Fibroblast of lung (primary cell): ENCODE results near the gene MRPL55. TPM values are rescaled to one million over a fixed set of nuclear protein-coding genes. Genes with fewer than 3 reads are reported as not detected.

ENCODE experiments used
- DNase-seq, 2 donors: peaks; one replicate each; pipeline versions ENCODE4 v3.0.0 to v3.0.0-alpha.2; 2010; ENCODE audit warnings: low read depth in 2 of 2
- H2AFZ ChIP-seq: 2 replicates; pipeline ENCODE4 v1.5.1; 2012; ENCODE audit warnings: low read length, control low read depth, inconsistent platforms
- H3K27ac ChIP-seq: 2 replicates; pipeline ENCODE4 v1.5.1; 2011; ENCODE audit warnings: low read length, control low read depth; ENCODE audit not compliant: insufficient read depth
- H3K27me3 ChIP-seq: 2 replicates; pipeline ENCODE4 v1.5.1; 2011; ENCODE audit warnings: mild to moderate bottlenecking, low read length; ENCODE audit not compliant: control insufficient read depth, insufficient read depth
- H3K36me3 ChIP-seq: 2 replicates; pipeline ENCODE4 v1.5.1; 2011; ENCODE audit warnings: low read length; ENCODE audit not compliant: control insufficient read depth, insufficient read depth
- H3K4me1 ChIP-seq: 2 replicates; pipeline ENCODE4 v1.5.1; 2011; ENCODE audit warnings: low read length; ENCODE audit not compliant: control insufficient read depth, insufficient read depth; ENCODE audit errors: extremely low read depth
- H3K4me2 ChIP-seq: 2 replicates; pipeline ENCODE4 v1.5.1; 2011; ENCODE audit warnings: low read length, control low read depth; ENCODE audit not compliant: insufficient read depth; ENCODE audit errors: extremely low read depth
- H3K4me3 ChIP-seq, 4 experiments: fragments of 200-600 bp in 1 of 4; sonication (generic) in 1 of 4; replicated peaks in 1 of 4; 2 replicates each; pipeline ENCODE4 v1.5.1; 2011 to 2016; ENCODE audit warnings: low read length in 4 of 4, low read depth in 3 of 4, mild to moderate bottlenecking in 3 of 4, control low read depth in 2 of 4, inconsistent platforms in 1 of 4, mixed read lengths in 1 of 4; ENCODE audit not compliant: insufficient read depth in 1 of 4; ENCODE audit errors: control extremely low read depth in 1 of 4
- H3K79me2 ChIP-seq: 2 replicates; pipeline ENCODE4 v1.5.1; 2012; ENCODE audit warnings: mild to moderate bottlenecking, low read length, inconsistent platforms; ENCODE audit not compliant: control insufficient read depth, insufficient read depth
- H3K9ac ChIP-seq: 2 replicates; pipeline ENCODE4 v1.5.1; 2011; ENCODE audit warnings: mild to moderate bottlenecking, low read length, control low read depth; ENCODE audit not compliant: insufficient read depth
- H3K9me3 ChIP-seq: 2 replicates; pipeline ENCODE4 v1.5.1; 2012; ENCODE audit warnings: low read depth, low read length; ENCODE audit not compliant: control insufficient read depth, insufficient read depth
- H4K20me1 ChIP-seq: 2 replicates; pipeline ENCODE4 v1.5.1; 2011; ENCODE audit warnings: low read length; ENCODE audit not compliant: control insufficient read depth, insufficient read depth; ENCODE audit errors: extremely low read depth
- CTCF ChIP-seq, 2 donors: IDR thresholded peaks in 1 of 2; conservative IDR thresholded peaks in 1 of 2; 1 replicate in 1 of 2; 2 replicates in 1 of 2; pipeline ENCODE4 v1.5.1; 2011 to 2012; ENCODE audit warnings: low read length in 2 of 2, control low read depth in 1 of 2, inconsistent platforms in 1 of 2, low read depth in 1 of 2, mild to moderate bottlenecking in 1 of 2
- EZH2 ChIP-seq: IDR thresholded peaks from 2 replicates; pipeline ENCODE4 v1.5.1; 2012; ENCODE audit warnings: low read length, control low read depth, mild to moderate bottlenecking; ENCODE audit errors: missing control alignments
- polyA plus RNA-seq, 2 donors: library from polyadenylated mRNA; depleted of rRNA in 1 of 2; stranded (reverse) in 1 of 2; unstranded in 1 of 2; fragments of >200 nt; gene quantifications; 2 replicates each; pipeline ENCODE4 v1.2.1, GENCODE V29; 2011 to 2012; ENCODE audit warnings: missing spikeins in 1 of 2
- total RNA-seq: library from RNA; depleted of rRNA; stranded (reverse); fragments of >200 nt; gene quantifications from 2 replicates; pipeline ENCODE4 v1.2.1, GENCODE V29; 2014

MRPL55 gene
- total and polyA plus RNA-seq, 2 donors (not counting 1 experiment from before 2014, with no cell fraction given) = 39.5 to 51.7 TPM

- Histone ChIP-seq H2AFZ (no peak overlapping the region), H3K27ac (no peak overlapping the region), H3K4me2 (no peak overlapping the region), H3K36me3 (peaks cover 20% of the 10 kb centered on the region), H3K4me3 (no peak overlapping the region), H3K9ac (no peak overlapping the region), H3K9me3 (no peaks in the 10 kb centered on the region), H3K79me2 (peaks cover 69% of the 10 kb centered on the region), H3K4me1 (peaks cover 41% of the 10 kb centered on the region), H4K20me1 (no peaks in the 10 kb centered on the region), H3K27me3 (no peaks in the 10 kb centered on the region)
- no peak for DNase-seq
- TF ChIP-seq EZH2 (no peak), CTCF (conservative IDR thresholded peaks at IDR 0.05 in 1 of 2, IDR thresholded peaks at IDR 0.05 in 1 of 2; ENCODE audit: low read depth in 1 of 2, low read length in 2 of 2) (no peak)
These were observed 37.5 kb upstream of the MRPL55 start for GRCh38 chr1:228146417-228147150.

GRCh38 chr1:228145463-228146416 lies 36.6 kb upstream of the MRPL55 start:
- Histone ChIP-seq H2AFZ (no peak overlapping the region), H3K36me3 (peaks cover 20% of the 10 kb centered on the region), H3K4me2 (no peak overlapping the region), H3K27ac (no peak overlapping the region), H3K27me3 (no peaks in the 10 kb centered on the region), H3K9ac (no peak overlapping the region), H4K20me1 (no peaks in the 10 kb centered on the region), H3K4me1 (peaks cover 37% of the 10 kb centered on the region), H3K79me2 (peaks cover 75% of the 10 kb centered on the region), H3K4me3 (no peak overlapping the region), H3K9me3 (no peaks in the 10 kb centered on the region)
- no peak for DNase-seq
- no peak for TF ChIP-seq CTCF (conservative IDR thresholded peaks at IDR 0.05 in 1 of 2, IDR thresholded peaks at IDR 0.05 in 1 of 2; ENCODE audit: low read depth in 1 of 2, low read length in 2 of 2)
- no peak for TF ChIP-seq EZH2

- H3K79me2 ChIP-seq = peaks cover 81% of the 10 kb centered on the region
- no peak overlapping the region for H3K4me3 ChIP-seq
- no peak overlapping the region for H2AFZ ChIP-seq
- TF ChIP-seq EZH2 = no peak
- no peak for TF ChIP-seq CTCF (conservative IDR thresholded peaks at IDR 0.05 in 1 of 2, IDR thresholded peaks at IDR 0.05 in 1 of 2; ENCODE audit: low read depth in 1 of 2, low read length in 2 of 2)
- peaks cover 20% of the 10 kb centered on the region for H3K36me3 ChIP-seq
- H3K4me1 ChIP-seq = peaks cover 30% of the 10 kb centered on the region
- H3K9ac ChIP-seq = no peak overlapping the region
- H3K9me3 ChIP-seq = no peaks in the 10 kb centered on the region
- no peak overlapping the region for H3K4me2 ChIP-seq
- no peak for DNase-seq
- no peak overlapping the region for H3K27ac ChIP-seq
- no peaks in the 10 kb centered on the region for H3K27me3 ChIP-seq
- no peaks in the 10 kb centered on the region for H4K20me1 ChIP-seq
These were observed 35.9 kb upstream of the MRPL55 start for GRCh38 chr1:228144993-228145343.
